B cell (primary cell): ENCODE measurements around the gene H6PD. TPM values are rescaled to one million over a fixed set of nuclear protein-coding genes. Genes with fewer than 3 reads are reported as not detected.

Source experiments
- ATAC-seq: fragments of 200-7000 bp; cut with Tn5 transposase; one replicate; pipeline ENCODE4 v1.10.0; 2021; ENCODE audit warnings: low read depth, mild to moderate bottlenecking, moderate number of reproducible peaks, moderate library complexity
- CTCF ChIA-PET: fragments of 350-600 bp; sonication (Branson Sonifier 250); formaldehyde crosslinking; loops from one replicate; lab custom pipeline; 2021; ENCODE audit warnings: antibody characterized with exemption, inconsistent platforms; lab: Charles Lee
- POLR2A ChIA-PET: fragments of 350-600 bp; sonication (Branson Sonifier 250); formaldehyde crosslinking; loops from one replicate; lab custom pipeline; 2021; ENCODE audit warnings: antibody characterized with exemption; lab: Charles Lee
- DNase-seq: peaks from one replicate; pipeline ENCODE4 v3.0.0; 2013
- H2AFZ ChIP-seq: 2 replicates; pipeline ENCODE4 v1.6.1; 2012; ENCODE audit warnings: mild to moderate bottlenecking, low read depth, low read length; ENCODE audit not compliant: insufficient read depth, poor library complexity, severe bottlenecking
- H3K27ac ChIP-seq, 2 donors: 1 replicate in 1 of 2; 2 replicates in 1 of 2; pipeline ENCODE4 v1.5.1; 2012 to 2013; ENCODE audit warnings: low read length in 2 of 2, mild to moderate bottlenecking in 2 of 2, moderate library complexity in 1 of 2
- H3K27me3 ChIP-seq, 4 experiments: fragments of 200-600 bp in 1 of 4; sonication (generic) in 1 of 4; replicated peaks in 1 of 4; 1 replicate in 2 of 4; 2 replicates in 2 of 4; pipeline versions ENCODE4 v1.6.1 to v1.7.0; 2013 to 2016; ENCODE audit warnings: low read length in 3 of 4, mild to moderate bottlenecking in 2 of 4, mixed read lengths in 1 of 4, moderate library complexity in 1 of 4; ENCODE audit not compliant: insufficient read depth in 4 of 4, control insufficient read depth in 3 of 4; ENCODE audit errors: control extremely low read depth in 1 of 4
- H3K36me3 ChIP-seq, 2 experiments: replicated peaks in 1 of 2; 1 replicate in 1 of 2; 2 replicates in 1 of 2; pipeline versions ENCODE4 v1.6.1 to v1.7.1; 2013; ENCODE audit warnings: low read length in 1 of 2; ENCODE audit not compliant: insufficient read depth in 2 of 2, control insufficient read depth in 1 of 2; ENCODE audit errors: control extremely low read depth in 1 of 2, extremely low read depth in 1 of 2
- H3K4me1 ChIP-seq, 2 donors: fragments of 200-600 bp in 1 of 2; sonication (generic) in 1 of 2; 1 replicate in 1 of 2; 2 replicates in 1 of 2; pipeline versions ENCODE4 v1.5.1 to v1.6.1; 2013 to 2017; ENCODE audit warnings: low read length in 2 of 2; ENCODE audit not compliant: control insufficient read depth in 2 of 2, insufficient read depth in 2 of 2
- H3K4me2 ChIP-seq: replicated peaks from 2 replicates; pipeline ENCODE3; 2012; ENCODE audit warnings: mild to moderate bottlenecking, low read depth, low read length; ENCODE audit not compliant: poor library complexity, severe bottlenecking
- H3K4me3 ChIP-seq, 5 experiments: fragments of 200-600 bp in 1 of 5; sonication (generic) in 1 of 5; 1 replicate in 3 of 5; 2 replicates in 2 of 5; pipeline versions ENCODE4 v1.5.1 to v1.7.0; 2011 to 2016; ENCODE audit warnings: low read length in 4 of 5, mild to moderate bottlenecking in 4 of 5, low read depth in 2 of 5, control low read depth in 1 of 5, moderate library complexity in 1 of 5; ENCODE audit not compliant: insufficient read depth in 1 of 5; ENCODE audit errors: control extremely low read depth in 1 of 5, extremely low read depth in 1 of 5
- H3K79me2 ChIP-seq: fragments of 200-600 bp; sonication (generic); one replicate; pipeline ENCODE4 v1.6.0; 2016; ENCODE audit warnings: low read length; ENCODE audit not compliant: control insufficient read depth, insufficient read depth
- H3K9ac ChIP-seq: fragments of 200-600 bp; sonication (generic); 2 replicates; pipeline ENCODE4 v1.6.1; 2017; ENCODE audit warnings: mild to moderate bottlenecking, low read length, moderate library complexity
- H3K9me3 ChIP-seq, 3 donors: one replicate each; pipeline versions ENCODE4 v1.6.1 to v1.7.1; 2013; ENCODE audit warnings: low read length in 2 of 3; ENCODE audit not compliant: control insufficient read depth in 2 of 3, insufficient read depth in 1 of 3; ENCODE audit errors: control extremely low read depth in 1 of 3
- H4K20me1 ChIP-seq: 2 replicates; pipeline ENCODE4 v1.6.0; 2012; ENCODE audit warnings: mild to moderate bottlenecking, low read length; ENCODE audit not compliant: insufficient read depth, control insufficient read depth, poor library complexity, severe bottlenecking
- H3K27ac Mint-ChIP-seq: one replicate; pipeline ENCODE4 v1.8.0; 2021; ENCODE audit warnings: mixed read lengths
- H3K27me3 Mint-ChIP-seq: one replicate; pipeline ENCODE4 v1.8.0; 2021; ENCODE audit warnings: mixed read lengths
- H3K4me1 Mint-ChIP-seq: one replicate; pipeline ENCODE4 v1.8.0; 2021; ENCODE audit warnings: mixed read lengths
- H3K4me3 Mint-ChIP-seq: one replicate; pipeline ENCODE4 v1.8.0; 2021; ENCODE audit warnings: mixed read lengths
- H3K9me3 Mint-ChIP-seq: one replicate; pipeline ENCODE4 v1.8.0; 2022; ENCODE audit warnings: mixed read lengths; ENCODE audit not compliant: insufficient read depth
- EZH2 ChIP-seq: IDR thresholded peaks from 2 replicates; pipeline ENCODE4 v1.6.1; 2012; ENCODE audit warnings: borderline replicate concordance, low read depth, mild to moderate bottlenecking, moderate library complexity, low read length; ENCODE audit not compliant: insufficient read depth, poor library complexity, severe bottlenecking
- WGBS: methylation state at CpG from one replicate; pipeline ENCODE4 v1.1.5; 2013; ENCODE audit warnings: missing lambda C conversion rate; ENCODE audit not compliant: insufficient coverage; 5-methylcytosine and 5-hydroxymethylcytosine counted together
- intact Hi-C: fragments of 100-400 bp; cut with micrococcal nuclease; formaldehyde crosslinking; loops from one replicate; pipeline ENCODE4 v1.10.0; 2022
- polyA plus RNA-seq: library from polyadenylated mRNA; depleted of rRNA; stranded (reverse); fragments of >200 nt; gene quantifications from 2 replicates; pipeline ENCODE4 v1.2.3, GENCODE V29; 2012
- total RNA-seq, 2 donors: library from RNA; stranded (reverse); fragments of 120-200 nt in 1 of 2; gene quantifications; 1 replicate in 1 of 2; 2 replicates in 1 of 2; pipeline versions ENCODE4 v1.2.3 to v1.2.4, GENCODE V29; 2013 to 2022
- TF ChIP-seq, protein P1 (sequence below): fragments of 200-600 bp; IDR thresholded peaks from one replicate; pipeline ENCODE4 v1.8.0; 2022; ENCODE audit warnings: antibody characterized with exemption, mild to moderate bottlenecking

The H6PD gene
- total and polyA plus RNA-seq, 2 donors (not counting 1 experiment from before 2014, with no cell fraction given), result 11.3 to 30.2 TPM

DNA sequence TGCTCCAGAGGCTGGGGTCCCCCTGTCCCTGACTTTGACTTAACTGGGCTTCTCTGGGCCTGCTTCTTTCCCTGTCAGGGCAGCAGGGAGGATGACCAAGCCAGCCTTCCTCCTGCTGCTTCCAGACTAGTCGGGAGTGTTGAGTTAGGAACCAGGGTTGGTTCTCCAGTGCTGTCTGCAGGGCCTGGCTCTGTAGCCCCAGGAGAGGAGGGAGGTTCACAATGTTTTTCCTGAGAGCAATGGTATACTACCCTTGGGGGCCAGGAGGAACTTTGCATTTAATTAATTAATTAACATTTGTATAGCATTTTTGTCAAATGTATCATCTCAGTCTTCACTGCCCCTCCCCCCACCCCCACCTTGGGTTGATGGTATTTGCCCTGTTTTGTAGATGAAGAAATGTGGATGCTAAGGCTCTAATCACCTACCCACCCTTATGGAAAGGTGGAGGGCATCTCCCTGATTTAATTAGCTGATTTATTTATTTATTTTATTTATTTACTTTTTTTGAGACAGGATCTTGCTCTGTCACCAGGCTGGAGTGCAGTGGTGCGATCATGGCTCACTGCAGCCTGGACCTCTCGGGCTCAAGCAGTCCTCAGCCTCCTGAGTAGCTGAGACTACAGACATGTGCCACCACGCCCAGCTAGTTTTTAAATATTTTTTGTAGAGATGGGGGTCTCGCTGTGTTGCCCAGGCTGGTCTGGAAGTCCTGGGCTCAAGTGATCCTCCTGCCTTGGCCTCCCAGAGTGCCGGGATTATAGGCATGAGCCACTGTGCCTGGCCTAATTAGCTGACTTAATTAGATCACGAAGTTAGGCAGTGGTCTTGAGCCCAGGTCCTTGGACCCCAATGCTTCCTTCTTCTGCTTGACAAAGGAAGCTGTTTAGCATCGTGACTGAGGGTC, 6.6 kb downstream of the H6PD start:
- CTCF ChIA-PET, result interaction anchor here (0.6 to 1.9 kb wide), 2 partner anchors 26 to 367 kb away, joined by 3 to 5 read pairs; no protein-coding TSS in a partner anchor
- H3K79me2 ChIP-seq, result peaks cover 43% of the 10 kb centered on the region
- ATAC-seq (no peak), DNase-seq (no peak)
- no peaks in the 10 kb centered on the region for H3K27me3 ChIP-seq
- WGBS, result 94% methylated on average over 4 of the region's 8 CpGs
- H3K4me2 ChIP-seq, result no peak overlapping the region
- H2AFZ ChIP-seq, result no peak overlapping the region
- no peak overlapping the region for H3K27ac ChIP-seq
- no peak overlapping the region for H3K9ac ChIP-seq
- peaks cover 3 to 37% of the 10 kb centered on the region in 2 experiments for H3K36me3 ChIP-seq
- H3K4me3 ChIP-seq, result no peak overlapping the region
- intact Hi-C loops, result no loop called here
- POLR2A ChIA-PET, result no interaction called here
- no peaks in the 10 kb centered on the region for H3K27me3 Mint-ChIP-seq
- peaks cover 22 to 40% of the 10 kb centered on the region in 2 donors for H3K4me1 ChIP-seq
- TF ChIP-seq EZH2, result no peak
- TF ChIP-seq, protein P1, sequence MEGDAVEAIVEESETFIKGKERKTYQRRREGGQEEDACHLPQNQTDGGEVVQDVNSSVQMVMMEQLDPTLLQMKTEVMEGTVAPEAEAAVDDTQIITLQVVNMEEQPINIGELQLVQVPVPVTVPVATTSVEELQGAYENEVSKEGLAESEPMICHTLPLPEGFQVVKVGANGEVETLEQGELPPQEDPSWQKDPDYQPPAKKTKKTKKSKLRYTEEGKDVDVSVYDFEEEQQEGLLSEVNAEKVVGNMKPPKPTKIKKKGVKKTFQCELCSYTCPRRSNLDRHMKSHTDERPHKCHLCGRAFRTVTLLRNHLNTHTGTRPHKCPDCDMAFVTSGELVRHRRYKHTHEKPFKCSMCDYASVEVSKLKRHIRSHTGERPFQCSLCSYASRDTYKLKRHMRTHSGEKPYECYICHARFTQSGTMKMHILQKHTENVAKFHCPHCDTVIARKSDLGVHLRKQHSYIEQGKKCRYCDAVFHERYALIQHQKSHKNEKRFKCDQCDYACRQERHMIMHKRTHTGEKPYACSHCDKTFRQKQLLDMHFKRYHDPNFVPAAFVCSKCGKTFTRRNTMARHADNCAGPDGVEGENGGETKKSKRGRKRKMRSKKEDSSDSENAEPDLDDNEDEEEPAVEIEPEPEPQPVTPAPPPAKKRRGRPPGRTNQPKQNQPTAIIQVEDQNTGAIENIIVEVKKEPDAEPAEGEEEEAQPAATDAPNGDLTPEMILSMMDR, result no peak
- H3K9me3 ChIP-seq, result no peaks in the 10 kb centered on the region
- H3K27ac Mint-ChIP-seq, result no peak overlapping the region
- H3K4me1 Mint-ChIP-seq, result peaks cover 43% of the 10 kb centered on the region
- no peaks in the 10 kb centered on the region for H3K9me3 Mint-ChIP-seq
- H4K20me1 ChIP-seq, result peaks cover 47% of the 10 kb centered on the region
- no peak overlapping the region for H3K4me3 Mint-ChIP-seq

DNA sequence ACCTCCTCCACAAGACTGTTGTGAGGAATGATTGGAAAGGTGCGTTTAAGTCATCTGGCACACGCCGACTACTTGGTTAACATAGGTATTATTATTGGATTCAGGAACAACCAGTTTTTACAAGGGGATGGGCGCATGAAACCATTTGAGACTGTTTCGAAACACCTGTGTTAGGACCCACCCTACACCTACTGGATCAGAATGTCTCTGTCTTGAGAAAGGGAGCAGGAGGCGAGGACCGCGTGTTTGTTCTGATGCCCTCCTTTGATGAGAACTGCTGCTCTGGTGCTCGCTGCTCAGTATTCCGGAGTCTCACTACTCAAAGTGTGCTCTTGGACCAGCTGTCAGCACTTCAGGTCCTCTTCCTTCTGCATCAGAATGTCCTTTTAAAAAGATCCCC, 7.3 kb downstream of the H6PD start:
- no peak for TF ChIP-seq EZH2
- TF ChIP-seq, protein P1, result no peak
- Histone ChIP-seq H3K79me2 (peaks cover 37% of the 10 kb centered on the region), H3K27me3 (no peaks in the 10 kb centered on the region), H3K36me3 (peaks cover 5 to 39% of the 10 kb centered on the region in 2 experiments), H3K4me2 (no peak overlapping the region), H3K9me3 (no peaks in the 10 kb centered on the region), H3K4me1 (peaks cover 21 to 33% of the 10 kb centered on the region in 2 donors), H3K27ac (no peak overlapping the region), H2AFZ (no peak overlapping the region), H4K20me1 (peaks cover 49% of the 10 kb centered on the region), H3K4me3 (no peak overlapping the region), H3K9ac (no peak overlapping the region)
- H3K27ac Mint-ChIP-seq, result no peak overlapping the region
- ChIA-PET POLR2A (no interaction called here), CTCF (no interaction called here)
- WGBS, result 99% methylated on average over 7 of the region's 10 CpGs
- DNase-seq (no peak), ATAC-seq (no peak)
- H3K4me3 Mint-ChIP-seq, result no peak overlapping the region
- intact Hi-C loops, result no loop called here
- H3K9me3 Mint-ChIP-seq, result no peaks in the 10 kb centered on the region
- H3K4me1 Mint-ChIP-seq, result peaks cover 40% of the 10 kb centered on the region
- no peaks in the 10 kb centered on the region for H3K27me3 Mint-ChIP-seq
